NCI-H345 treated with DMSO at 0.1 percent for 48 hours (cell line): ENCODE measurements around the gene TSPAN3.

Experiments
- DNase-seq: peaks from one replicate; lab custom pipeline; 2025; ENCODE audit not compliant: unreplicated experiment; lab: John Stamatoyannopoulos, UW

The TSPAN3 gene

DNA sequence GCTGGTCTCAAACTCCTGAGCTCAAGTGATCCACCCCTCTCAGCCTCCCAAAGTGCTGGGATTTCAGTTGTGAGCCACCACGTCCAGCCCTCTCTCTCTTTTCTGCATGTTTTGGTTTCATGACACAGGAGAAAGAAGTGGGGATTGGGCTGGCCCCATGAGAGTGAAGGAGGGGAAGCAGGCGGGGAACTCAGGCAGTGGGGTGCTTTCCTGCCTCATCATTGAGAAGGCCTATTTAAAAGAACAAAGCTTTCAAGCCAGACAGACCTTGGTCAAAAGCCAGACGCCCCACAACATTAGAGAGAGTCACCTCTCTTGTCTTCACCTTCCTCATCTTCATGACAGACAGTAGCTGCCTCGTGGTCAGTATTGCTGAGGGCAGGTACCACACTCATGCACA, 60.1 kb downstream of the TSPAN3 start:
- DNase-seq = no peak

DNA sequence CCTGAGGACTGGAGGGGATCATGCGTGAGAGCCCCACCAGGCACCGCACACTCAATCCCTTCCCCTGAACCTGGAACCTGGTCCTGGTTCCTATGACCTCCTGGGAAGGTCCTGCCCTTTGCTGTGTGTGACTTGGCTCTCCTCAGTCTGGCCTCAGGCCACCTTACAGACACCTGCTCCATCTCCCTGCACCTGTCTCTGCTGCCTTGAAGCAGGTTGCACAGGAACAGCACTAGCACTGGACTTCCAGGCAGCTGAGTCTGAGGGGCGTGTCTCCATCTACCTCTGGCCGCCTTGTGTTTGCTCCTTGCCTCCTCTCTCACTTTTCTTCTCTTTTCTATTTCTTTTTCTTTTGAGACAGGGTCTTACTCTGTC, 60.6 kb downstream of the TSPAN3 start:
- no peak for DNase-seq

DNA sequence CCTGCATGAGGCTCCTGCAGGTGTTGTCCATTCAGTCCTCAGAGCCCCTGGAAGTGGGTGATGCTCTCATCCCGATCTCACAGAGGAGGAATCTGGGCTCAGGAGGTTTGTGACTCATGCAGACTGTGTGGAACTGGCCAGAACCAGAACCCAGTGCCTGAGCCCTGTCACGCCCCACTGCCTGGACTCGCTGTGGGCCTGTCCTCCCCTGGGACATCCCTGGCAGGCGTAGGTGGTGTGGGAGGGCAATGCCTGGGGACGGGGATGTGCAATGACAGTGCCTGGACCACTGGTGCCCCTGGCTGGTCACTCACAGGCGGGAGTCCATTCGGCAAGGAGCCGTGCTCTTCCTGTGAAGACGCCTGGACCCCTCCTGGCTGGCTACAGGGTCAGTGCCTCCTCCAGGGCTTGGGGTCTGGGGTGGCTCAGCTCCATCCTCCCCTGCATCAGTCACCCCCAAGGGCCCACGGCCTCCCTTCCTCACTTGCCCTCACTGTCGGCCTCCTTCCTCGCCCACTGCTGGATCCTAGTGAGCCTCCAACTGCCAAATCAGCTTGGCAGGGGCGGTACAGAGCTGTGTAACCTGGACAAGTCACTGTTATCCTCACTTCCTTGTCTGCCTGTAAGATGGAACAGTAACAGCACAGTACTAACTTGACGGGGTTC, 61.1 kb downstream of the TSPAN3 start:
- no peak for DNase-seq

DNA sequence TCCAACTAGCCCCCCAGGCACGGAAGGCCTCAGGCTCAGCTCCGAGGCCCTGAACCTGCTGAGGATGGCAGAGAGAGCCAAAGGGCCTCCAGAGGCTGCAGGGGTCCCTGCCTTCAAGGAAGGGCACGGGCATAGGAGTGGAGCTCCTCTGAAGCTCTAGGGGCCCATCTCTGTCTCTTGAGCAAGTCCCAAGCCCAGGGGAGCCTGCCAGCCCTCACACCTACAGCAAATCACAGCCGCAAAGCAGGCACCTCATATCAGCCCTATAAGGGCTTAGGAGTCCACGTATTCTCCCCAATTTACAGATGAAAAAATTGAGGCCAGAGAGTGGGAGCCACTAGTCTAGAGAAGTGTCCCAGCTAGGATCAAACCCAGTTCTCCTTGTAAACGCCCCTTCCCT, 61.7 kb downstream of the TSPAN3 start:
- DNase-seq = no peak

DNA sequence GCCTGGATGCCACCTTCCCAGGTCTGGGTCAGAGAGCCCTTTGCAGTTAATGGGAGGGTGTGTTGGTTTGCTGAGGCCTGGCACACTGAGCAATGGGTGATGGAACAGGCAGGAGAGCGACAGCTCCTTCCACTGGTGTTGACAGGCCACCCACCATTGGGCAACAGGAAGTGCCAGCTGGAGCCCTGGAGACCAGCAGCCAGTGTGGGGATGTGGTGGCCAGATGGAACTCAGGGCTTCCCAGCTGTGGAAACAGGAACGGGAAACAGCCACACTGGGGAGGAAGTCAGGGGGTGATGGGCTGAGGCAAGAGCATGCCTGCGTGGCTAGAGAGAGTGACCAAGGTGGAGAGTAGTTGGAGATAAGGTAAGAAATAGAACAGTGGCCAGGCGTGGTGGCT, 66.7 kb downstream of the TSPAN3 start:
- no peak for DNase-seq

DNA sequence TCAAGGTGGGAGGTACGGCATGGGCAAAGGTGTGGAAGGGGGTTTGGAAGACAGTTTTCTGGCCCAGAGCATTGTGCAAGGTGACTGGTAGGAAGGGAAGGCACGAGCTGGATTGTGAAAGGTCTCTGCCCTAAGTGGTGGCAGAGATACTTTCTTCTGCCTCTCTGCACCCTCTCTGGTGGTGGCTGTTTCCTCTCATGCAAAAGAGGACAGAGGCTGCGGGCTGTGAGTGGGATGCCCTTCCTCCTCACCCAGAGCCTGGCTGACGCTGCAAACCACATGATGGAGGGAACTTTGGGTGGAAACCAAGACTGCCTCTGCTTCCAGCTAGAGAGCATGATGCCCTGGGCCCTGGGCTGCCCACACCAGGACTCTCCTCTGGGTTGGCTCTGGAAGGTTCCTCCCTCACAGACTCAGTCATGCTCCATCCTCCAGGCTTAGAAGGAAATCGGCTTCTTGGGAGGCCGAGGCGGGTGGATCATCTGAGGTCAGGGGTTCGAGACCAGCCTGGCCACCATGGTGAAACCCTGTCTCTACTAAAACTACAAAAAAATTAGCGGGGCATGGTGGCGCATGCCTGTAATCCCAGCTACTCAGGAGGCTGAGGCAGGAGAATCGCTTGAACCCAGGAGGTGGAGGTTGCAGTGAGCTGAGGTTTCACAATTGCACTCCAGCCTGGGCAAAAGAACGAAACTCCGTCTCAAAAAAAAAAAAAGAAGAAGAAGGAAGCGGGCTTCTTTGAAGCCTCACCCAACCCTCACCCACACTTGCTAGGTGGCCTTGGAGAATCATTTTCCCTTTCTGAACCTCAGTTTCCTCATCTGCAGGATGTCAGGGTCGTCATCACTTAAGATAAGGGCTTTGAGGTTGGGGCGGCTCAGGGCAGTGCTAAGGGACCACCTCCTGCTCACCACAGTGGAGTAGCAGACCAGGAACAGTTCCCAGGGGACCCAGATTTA, 67.7 kb downstream of the TSPAN3 start:
- DNase-seq = no peak

DNA sequence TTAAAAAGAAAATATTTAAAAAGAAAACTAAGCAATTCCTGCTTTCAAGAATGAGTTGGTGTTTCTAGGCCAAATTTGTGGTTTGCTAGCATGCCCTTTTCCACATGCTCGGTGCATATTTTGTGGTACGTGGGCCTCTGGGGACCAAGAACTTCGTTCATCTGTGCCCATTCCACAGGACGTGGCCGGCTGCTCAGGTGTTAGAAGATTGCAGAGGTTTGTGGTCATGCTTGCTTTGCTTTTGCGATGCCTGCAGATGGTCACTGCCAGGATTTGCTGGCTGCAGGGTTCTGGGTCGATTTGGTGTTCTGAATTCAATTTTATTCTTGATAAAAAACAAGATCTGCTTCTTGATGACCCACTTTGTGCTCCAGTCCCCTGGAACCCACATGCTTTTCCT, 68.5 kb downstream of the TSPAN3 start:
- DNase-seq = no peak

DNA sequence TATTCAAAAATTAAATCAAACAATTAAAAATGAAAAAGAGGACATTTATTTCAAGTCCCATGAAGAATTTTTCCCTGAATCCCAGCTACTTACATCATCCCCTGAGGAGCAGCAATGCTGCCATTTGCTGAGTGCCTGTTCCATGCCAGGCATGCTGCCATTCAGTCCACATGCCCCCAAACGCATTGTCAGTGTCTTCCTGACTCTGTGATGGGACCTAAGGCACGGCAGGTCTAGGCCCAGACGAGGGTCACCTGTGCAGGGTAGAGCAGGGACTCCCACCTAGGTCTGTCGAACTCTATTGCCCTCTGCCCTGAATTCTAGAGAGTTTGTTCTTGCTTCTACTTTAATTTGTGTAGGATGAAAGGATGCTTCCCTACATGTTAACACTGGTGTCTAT, 68.9 kb downstream of the TSPAN3 start:
- no peak for DNase-seq

DNA sequence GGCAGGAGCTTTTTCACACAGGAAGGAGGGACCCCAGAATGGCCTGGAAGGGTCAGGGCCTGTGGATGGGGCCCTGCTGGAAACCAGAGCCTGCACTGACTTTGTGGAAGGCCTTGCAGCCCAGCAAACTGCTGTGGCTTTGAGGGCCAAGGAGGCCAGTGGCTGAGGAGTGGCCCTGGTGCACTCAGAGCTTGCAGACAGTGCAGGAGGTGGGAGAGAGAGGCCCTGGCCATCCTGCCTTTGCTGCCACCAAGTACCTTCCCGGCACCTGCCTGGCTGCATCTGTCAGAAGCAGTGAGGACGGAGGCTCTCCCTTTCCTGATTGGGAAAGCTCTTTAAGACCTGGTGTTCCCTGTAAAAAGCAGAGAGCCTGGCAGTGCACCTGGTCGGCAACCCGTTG, 69.6 kb downstream of the TSPAN3 start:
- no peak for DNase-seq

DNA sequence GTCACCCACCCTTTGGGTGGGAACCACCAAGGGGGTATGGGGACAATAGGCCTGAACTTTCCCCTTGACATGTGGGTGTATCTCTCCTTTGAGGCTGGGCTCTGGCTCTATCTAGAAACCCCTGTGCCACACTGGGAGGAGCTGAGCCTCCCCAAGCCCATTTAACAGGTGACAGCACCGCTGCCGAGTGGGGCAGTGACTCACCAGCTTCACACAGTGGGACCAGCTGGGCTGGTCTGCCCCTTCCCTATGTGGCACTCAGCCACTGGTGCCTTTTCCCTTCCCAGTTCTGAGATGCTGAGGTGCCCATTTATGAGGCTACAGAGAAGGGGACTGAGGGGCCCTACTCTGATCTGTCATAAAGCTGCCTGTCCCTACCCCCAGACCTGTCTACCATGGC, 70.9 kb downstream of the TSPAN3 start:
- DNase-seq = no peak

DNA sequence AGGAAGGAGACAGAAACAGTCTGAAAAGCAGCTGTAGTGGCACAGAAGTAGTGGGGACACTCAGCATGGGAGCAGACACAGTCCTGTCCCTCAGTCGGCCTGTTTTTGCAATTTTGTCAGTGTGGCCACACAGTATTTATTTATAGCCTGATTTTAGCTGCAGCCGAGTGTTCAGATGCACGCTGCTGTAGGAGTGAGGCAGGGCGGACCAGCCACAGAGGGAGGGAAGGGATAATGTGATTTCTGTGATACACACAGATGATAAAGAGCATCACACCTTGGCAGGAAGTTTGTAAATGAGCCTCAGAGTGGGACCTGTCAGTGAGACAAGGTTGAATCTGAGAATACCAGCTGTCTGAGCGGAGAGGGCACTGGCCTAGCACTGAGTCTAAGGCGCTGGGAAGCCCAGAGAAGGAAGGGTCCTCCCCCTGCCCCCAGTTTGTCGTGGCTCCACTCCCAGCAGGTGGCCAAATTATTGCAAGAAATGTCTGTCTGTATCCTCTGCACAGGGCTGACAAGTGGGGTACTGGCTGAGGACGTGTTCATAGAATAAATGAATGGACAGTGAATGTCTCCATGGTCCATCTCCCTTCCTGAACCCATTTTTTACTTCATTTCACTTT, 72.1 kb downstream of the TSPAN3 start:
- no peak for DNase-seq

DNA sequence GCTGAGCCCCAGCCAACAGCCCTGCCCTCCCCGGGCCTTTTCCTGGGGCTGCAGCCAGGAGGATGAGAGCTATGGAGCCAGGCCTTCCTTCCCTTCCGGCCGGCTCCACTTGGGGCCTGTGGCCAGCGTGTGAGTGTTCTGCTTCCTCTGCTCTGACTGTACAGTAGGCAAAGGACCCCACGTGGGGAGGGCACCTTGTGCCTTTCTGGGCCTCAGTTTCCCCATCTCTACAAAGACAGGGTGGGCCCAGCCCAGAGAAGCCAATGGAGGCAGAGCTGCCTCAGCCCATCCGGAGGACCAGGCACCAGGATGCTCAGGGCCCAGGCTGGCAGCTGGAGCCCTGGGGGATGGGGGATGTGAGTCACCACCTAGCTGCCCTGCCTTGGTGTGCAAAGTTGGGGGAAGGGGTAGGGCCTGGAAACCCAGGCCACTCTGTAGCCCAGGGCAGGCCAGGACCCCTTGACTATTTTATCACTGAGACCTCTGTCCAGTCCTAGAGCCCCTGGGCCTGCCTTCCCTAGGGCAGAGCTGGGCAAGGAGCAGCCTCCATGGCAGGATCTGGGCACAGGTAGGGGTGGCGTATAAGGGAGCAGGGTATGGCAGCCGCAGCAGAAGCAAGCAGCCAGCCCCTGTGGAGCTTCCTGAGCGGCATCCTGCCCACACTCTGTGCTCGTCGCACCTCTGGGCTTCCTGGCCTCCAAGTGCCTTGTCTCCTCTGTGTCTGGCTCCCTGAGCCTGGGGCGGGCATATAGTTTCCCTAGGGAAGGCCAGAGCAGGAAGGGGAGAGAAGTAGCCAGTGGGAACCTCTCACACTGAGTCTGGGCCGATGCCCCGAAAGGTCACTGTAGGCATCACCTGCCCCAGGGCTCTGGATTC, 74.1 kb downstream of the TSPAN3 start:
- DNase-seq = no peak

DNA sequence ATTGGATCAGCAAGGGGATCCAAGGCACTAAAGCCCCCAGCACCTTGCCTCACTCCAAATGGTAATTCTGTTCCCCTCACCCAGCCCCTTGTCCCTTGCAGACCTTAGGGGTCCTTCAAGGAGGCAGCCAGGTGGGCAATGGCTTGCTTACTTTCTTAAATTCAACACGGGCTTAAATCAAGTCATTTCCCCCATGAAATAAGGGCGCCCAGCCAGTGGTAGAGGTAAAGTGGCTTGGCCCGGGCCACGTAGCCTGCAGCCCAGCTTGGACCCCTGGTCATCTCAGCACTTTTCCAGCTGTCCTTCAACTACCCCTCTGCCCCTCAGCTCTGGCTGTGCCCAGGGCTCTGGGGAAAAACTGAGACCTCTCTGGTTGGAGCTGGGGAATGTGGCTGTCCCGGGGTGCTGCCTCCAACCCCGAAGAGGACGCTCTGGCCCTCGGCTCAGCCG, 74.8 kb downstream of the TSPAN3 start:
- no peak for DNase-seq

DNA sequence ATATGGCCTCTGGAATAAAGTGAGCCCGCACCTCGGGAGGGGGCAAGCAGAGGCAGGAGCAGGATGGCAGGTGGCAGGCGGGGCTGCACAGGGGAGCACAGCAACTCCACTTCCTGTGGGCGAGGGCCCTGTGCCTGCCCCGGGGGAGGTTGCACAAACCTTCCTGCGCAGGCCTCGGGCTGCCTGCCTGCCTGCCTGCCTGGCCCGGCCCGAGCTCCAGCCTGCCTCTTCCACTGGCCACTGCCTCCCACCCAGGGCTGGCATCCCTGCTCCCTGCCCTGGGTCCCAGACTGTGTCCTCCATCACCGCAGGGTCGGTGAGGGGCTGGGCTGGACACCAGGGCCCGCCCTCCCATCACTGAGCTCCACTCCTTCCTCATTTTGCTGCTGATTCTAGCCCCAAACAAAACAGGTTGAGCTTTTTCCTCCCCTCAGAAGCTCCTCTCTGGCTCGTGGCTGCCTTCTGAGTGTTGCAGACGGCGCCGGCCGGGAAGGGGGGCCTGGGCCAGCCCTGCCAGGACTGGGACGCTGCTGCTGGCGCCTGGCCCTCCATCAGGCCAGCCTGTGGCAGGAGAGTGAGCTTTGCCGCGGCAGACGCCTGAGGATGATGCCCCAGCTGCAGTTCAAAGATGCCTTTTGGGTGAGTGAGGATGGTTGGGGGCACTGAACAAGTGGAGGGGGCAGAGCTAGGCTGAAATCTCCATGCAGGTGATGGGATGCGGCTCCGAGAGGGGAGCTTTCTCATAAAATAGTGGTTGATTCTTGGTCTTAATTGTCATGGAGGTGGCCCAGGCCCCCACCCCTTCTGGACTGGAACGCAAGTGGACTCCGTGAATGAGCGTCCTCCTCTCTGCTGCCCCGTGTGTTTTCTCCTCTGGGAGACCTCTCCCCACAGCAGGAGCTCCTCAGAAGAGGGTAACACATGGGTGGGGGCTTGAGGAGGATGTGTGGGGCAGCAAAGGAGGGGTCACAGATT, 75.7 kb downstream of the TSPAN3 start, which contains the start of gene PSTPIP1:
TSS of gene PSTPIP1 (plus strand) at position 156 of the 975 bp plus-strand sequence. CDS start at position 604, 448 bp downstream.
- no peak for DNase-seq

DNA sequence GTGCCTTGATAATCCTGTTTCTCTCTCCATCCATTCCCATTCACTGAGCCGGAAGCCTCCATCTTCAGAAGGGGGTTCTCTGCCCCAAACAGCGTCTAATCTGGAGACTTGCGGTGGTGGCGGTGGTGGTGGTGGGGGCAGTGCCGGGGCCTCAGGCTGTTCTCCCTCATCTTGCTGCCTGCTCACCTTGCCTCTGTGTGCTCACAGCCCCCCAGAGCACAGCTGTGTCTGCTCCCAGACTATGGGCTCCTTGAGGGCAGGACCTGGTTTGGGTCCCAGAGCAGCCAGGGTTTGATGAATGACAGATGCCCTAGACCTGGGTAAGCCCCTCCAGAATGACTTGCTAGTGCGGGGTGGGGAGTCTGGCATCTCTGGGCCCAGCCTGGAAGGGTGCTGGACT, 76.4 kb downstream of the TSPAN3 start:
- DNase-seq = no peak

DNA sequence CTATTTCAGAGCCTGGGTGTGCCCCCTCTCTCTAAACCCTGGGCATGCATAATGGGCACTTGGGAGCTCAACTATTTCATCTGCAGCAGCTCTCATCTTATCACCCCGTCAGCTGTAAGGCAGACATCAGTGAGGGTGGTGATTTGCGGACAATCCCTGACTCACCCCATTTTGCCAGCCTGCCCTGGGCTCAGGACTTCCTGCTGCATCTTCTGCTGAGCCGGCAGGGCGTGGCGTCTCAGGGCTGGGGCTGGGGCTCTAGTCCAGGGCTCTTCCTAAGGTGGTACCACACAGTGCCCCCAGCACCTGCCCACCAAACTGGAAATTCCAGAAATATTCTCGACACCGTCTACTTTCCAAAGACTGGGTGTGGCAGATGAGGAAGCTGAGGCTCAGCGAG, 76.9 kb downstream of the TSPAN3 start:
- DNase-seq = no peak

DNA sequence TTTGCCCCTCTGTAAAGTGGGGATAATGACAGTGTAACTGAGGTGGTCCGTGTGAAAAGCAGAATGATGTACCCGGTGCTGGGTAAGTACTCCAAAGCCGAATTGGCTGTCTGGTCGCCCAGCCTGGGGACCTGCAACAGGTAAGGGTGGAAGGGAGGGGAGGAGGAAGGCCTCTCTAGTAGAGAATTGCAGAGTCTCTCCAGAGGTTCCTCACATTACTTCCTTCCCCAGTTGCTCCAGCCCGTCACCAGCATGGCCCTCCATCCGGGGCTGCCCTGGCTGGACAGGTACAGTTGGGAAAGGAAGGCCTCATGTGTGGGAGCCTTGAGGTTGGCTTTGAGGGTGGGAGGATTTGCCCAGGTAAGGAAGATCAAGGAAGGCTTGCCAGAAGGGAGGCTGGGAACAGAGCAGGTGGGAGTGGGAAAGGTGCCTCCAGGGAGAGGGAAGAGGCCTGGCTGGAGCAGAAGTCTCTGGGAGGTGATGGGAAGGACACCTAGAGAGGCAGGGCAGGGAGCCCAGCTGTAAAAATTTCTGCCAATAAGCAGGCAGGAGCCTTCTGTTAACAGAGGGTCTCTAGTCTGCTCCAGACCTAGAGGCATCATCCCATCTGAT, 77.7 kb downstream of the TSPAN3 start:
- no peak for DNase-seq

DNA sequence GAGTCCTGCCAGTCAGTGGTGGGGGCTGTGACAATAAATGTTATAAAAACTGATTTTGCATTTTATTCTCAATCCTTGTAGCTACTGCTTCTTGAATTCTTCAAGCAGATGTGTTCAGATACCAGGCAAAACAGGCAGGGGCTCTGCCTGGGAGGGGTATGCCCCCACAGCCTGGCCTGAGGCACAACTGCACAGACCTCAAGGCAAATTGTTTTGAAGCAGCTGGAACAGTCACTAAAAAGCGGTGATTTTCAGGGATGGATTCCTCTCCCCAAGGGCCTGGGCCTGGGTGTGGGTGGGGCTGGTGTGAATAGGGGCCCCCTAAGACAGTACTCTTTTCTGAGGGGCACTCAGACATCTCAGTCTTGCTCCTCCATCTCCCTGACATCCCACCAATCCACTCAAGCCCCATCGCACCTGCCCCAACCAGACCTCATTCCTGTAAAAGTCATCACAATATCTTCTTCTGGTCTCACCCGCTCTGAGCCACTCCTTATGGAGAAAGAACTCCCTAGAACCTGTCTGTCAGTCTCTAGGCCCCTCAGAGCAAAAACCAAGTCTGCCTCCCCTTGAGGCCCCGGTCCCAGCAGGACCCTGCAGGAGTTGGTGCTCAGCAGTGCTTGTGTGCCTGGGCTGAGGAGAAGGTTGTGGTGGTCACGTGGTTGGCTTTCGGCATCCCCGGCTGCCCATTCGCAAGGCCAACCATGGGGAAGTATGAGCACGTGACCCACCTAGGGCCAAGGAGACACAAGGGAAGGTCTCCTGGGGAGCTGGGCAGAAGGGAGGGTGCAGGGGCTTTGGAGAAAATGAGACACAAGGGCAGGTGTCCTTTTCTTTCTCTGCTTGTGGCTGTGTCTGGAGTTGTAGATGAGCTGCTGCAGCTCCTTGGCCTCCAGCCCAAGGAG, 78.9 kb downstream of the TSPAN3 start:
- DNase-seq = no peak
